ENCODE results near the gene LAMA4.

DNA sequence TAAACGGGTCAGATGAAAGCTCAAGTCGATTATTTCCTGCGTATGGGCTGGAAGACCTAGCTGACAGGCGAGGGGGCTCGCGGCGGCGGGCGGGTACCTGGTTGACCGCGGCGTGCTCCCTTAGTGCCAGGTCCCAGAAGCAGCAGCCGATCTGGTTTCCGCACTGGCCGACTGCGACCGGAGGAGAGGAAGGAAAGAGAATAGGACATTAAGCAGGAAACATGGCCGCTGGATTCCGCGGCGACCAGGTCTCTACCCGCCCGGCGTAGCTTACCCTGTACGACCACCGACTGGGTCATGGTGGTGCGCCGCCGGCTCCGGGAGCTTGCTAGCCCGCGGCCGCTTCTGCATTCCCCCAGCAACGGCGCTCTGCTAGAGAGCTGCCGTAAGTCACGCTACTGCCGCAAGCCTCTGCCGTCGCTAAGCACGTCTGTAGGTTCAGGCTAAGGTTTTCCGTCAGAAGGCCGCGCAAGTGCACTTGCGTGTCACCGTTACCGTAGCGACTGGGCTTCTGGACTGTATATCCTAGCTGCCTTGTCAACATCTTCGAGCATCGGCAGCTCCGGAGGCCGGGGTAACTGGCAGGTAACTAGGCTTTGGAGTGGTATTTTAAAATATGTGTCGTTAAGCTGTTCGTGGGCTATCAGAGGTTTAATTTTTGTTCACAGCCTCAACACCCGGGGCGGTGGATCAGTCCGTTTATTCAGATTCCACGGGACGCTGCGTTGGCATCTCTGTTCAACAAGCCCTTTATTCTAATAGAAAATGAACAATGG, 167.0 kb downstream of the LAMA4 start, which contains the start of the genes FAM229B and TUBE1:
- no peak for TF ChIP-seq CTCF (IDR thresholded peaks at IDR 0.05)
- TF ChIP-seq EZH2phosphoT487 (IDR thresholded peaks at IDR 0.05): no peak

Measured in neural progenitor cell (in vitro differentiated cells).